ENCODE data around the gene ORC3. TPM values are rescaled to one million over a fixed set of nuclear protein-coding genes. Genes with fewer than 3 reads are reported as not detected.

ORC3 gene
- total RNA-seq, 4 donors from 2014 or later, result 11.2 to 24.8 (median 16.9) TPM

DNA sequence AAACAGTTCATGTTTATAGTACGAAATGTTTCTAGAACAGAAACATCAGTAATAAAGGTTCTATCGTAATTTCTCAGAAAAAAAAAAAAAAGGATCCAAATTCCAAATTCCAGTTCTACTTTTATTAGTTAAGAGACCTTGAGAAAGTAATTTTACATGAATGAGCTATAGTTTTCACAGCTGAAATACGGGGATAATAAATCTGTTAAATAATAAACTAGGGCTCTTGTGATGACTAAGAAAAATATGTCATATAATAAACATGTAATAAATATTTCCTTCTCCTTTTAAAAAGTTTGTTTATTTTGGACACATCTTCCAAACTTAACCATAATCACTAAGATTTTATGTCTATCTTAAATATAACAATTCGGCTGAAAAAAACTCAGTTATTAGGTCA is 17.9 kb upstream of the ORC3 start:
- no peak for TF ChIP-seq POLR2A (IDR thresholded peaks at IDR 0.05)
- TF ChIP-seq CTCF (IDR thresholded peaks at IDR 0.05), result no peak
- H3K4me1 ChIP-seq, result peaks cover 0 to 35% (median 5%) of the 10 kb centered on the region in 4 donors
- H3K36me3 ChIP-seq, result peaks cover 0 to 14% (median 3%) of the 10 kb centered on the region in 3 donors
- H3K9me3 ChIP-seq, result no peaks in the 10 kb centered on the region
- no peak overlapping the region for H3K4me3 ChIP-seq
- no peak for DNase-seq
- H3K27me3 ChIP-seq, result no peaks in the 10 kb centered on the region
- peak overlapping the region in 1 of 4 donors; percentile 17 for H3K27ac ChIP-seq

DNA sequence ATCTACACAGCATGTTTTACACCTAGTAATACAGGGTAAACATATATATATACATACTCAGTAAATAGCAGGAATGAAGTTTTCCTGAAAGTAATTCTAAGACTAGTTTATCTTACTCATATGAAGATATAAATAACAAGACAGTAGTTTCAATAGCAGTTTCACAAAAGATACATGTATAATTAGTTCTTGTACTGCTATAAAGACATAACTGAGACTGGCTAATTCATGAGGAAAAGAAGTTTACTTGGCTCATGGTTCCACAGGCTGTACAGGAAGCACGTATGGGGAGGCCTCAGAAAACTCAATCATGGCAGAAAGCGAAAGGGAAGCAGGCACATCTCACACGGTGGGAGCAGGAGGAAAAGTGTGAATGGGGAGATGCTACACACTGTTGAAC is 17.1 kb upstream of the ORC3 start:
- no peak overlapping the region for H3K4me3 ChIP-seq
- DNase-seq, result no peak
- peaks cover 0 to 35% (median 5%) of the 10 kb centered on the region in 4 donors for H3K4me1 ChIP-seq
- H3K27ac ChIP-seq, result peak overlapping the region in 1 of 4 donors; percentile 13
- no peaks in the 10 kb centered on the region for H3K9me3 ChIP-seq
- peaks cover 0 to 9% (median 3%) of the 10 kb centered on the region in 3 donors for H3K36me3 ChIP-seq
- TF ChIP-seq POLR2A (IDR thresholded peaks at IDR 0.05) (no peak), CTCF (IDR thresholded peaks at IDR 0.05) (no peak)
- H3K27me3 ChIP-seq, result no peaks in the 10 kb centered on the region

DNA sequence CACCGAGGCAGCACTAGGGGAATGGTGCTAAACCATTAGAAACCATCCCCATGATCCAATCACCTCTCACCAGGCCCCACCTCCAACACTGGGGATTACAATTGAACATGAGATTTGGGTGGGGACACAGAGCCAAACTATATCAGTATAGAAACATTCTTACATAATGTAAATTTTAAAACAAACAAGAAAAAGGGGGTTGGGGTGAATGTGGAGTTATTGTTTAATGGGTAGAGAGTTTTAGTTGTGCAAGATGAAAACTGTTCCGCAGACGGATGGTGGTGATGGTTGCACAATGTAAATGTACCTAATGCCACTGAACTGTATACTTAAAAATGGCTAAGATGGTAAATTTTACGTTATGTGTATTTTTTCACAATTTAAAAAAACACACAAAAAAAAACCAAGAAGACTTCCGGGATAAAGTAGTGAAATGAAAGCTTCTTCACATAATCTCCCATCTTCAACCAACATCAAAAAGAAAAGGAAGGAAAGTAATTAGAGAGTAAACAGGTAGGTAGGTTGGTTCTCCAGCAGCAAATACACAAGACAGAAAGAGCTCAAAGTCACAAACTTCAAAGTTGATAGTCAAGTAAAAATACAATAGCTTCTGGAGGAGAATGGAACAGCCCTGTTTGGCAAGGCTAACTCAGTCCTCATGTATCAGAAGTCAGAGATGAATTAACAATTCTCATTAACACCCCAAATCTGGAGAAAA is 16.5 kb upstream of the ORC3 start:
- TF ChIP-seq CTCF (IDR thresholded peaks at IDR 0.05) (no peak), POLR2A (IDR thresholded peaks at IDR 0.05) (no peak)
- Histone ChIP-seq H3K27ac (peak overlapping the region in 1 of 4 donors; percentile 13), H3K9me3 (no peaks in the 10 kb centered on the region), H3K27me3 (no peaks in the 10 kb centered on the region), H3K36me3 (peaks cover 0 to 3% (median 0%) of the 10 kb centered on the region in 3 donors), H3K4me3 (no peak overlapping the region), H3K4me1 (peaks cover 0 to 35% (median 5%) of the 10 kb centered on the region in 4 donors)
- DNase-seq, result no peak

GRCh38 chr6:87574237-87574804 is 15.6 kb upstream of the ORC3 start:
- DNase-seq, result no peak

GRCh38 chr6:87575423-87575822 is 14.5 kb upstream of the ORC3 start:
- Histone ChIP-seq H3K9me3 (no peaks in the 10 kb centered on the region), H3K27me3 (no peaks in the 10 kb centered on the region), H3K27ac (peak overlapping the region in 1 of 4 donors; percentile 12), H3K36me3 (no peaks in the 10 kb centered on the region), H3K4me3 (no peak overlapping the region), H3K4me1 (peaks cover 0 to 35% (median 5%) of the 10 kb centered on the region in 4 donors)
- TF ChIP-seq POLR2A (IDR thresholded peaks at IDR 0.05), result no peak
- TF ChIP-seq CTCF (IDR thresholded peaks at IDR 0.05), result no peak
- no peak for DNase-seq

More at GRCh38 chr6:87574237-87574804, 15.6 kb upstream of the ORC3 start:
- H3K36me3 ChIP-seq, result no peaks in the 10 kb centered on the region
- no peaks in the 10 kb centered on the region for H3K9me3 ChIP-seq
- H3K4me3 ChIP-seq, result no peak overlapping the region
- TF ChIP-seq POLR2A (IDR thresholded peaks at IDR 0.05), result no peak
- no peak for TF ChIP-seq CTCF (IDR thresholded peaks at IDR 0.05)
- no peaks in the 10 kb centered on the region for H3K27me3 ChIP-seq
- H3K4me1 ChIP-seq, result peaks cover 0 to 35% (median 5%) of the 10 kb centered on the region in 4 donors
- H3K27ac ChIP-seq, result no peak overlapping the region

Measured in Peyer's patch (tissue), 4 donors.